Stimulated activated CD4-positive, alpha-beta T cell treated with anti-CD3 and anti-CD28 coated beads, Interleukin-15, amount 100 ng/mL, for 1 hour (primary cell): ENCODE results near the gene GRIA2.
"Not testable (repeated sequence)": the region's sequence is repeated elsewhere in the genome, so short reads cannot be mapped to it uniquely, and the experiment has no call there.

Experiments used
- DNase-seq, 2 donors: peaks; one replicate each; pipeline ENCODE4 v3.0.0-alpha.2; 2020; ENCODE audit warnings: low read depth in 1 of 2, low spot score in 1 of 2

GRIA2 gene

DNA sequence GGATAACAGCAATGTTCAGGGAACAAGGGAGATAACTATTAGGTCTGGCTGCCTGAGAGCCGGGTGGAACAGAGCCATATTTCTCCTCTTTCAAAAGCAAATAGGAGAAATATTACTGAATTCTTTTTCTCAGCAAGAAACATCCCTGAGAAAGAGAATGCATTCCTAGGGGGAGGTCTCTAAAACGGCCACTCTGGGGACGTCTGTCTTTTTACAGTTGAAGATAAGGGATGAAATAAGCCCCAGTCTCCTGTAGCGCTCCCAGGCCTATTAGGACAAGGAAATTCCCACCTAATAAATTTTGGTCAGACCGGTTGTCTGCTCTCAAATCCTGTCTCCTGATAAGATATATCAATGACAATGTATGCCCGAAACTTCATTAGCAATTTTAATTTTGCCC, 37.6 kb downstream of the GRIA2 start:
- not testable (repeated sequence) for DNase-seq

DNA sequence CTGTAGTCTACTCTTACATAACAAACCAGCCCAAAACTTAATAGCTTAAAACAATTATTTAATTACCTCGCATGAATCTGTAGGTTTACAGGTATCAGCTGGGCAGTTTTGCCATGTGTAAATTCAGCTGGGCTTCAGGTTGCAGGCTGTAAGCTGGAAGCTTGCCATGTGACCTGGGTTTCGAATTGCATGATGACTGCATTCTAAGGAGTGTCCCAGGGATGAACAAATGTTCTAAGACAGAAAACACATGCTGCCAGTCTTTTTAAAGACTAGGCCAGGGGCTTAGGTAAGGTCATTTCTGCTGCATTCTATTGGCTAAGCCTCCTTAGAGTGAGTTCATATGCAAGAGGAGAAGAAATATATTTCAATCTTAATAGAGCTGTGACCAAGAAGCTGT, 44.8 kb downstream of the GRIA2 start:
- DNase-seq = no peak

DNA sequence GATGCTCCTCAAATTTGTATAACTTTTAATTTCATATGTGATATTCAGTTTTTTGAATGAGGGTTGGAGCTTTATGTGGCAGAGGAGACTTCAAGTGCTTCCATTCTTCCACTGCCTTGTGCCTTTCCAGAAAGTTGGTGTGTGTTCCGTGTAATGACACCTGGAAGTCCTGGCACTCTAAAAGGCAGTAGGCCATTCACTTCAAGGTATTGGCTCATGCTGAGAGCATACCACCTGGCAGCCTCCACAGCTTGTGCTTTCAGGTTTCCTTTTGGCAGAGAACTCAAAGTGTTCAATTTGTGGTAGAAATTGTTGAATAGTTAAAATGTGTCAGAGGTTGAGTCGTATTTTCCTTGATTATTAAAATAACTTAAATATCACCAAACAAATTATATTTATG, 49.6 kb downstream of the GRIA2 start:
- no peak for DNase-seq

DNA sequence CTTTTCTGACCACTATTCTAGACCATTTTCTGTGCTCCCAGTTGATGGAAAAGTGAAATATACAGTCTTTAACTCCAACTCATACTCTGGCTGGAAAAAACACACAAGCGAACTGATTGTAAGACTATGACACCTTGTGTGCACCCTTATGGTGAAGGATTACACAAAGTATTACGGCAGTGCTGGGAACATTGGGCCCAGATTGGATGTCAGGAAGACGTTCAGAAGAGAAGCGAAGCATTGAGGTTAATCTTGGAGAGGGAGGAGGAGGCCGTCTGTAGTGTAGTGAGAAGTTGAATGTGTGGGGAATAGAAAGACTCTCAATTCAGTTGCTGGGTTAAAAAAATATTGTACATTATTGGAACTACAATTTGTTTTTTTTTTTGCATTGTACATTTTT, 50.0 kb downstream of the GRIA2 start:
- DNase-seq = no peak

DNA sequence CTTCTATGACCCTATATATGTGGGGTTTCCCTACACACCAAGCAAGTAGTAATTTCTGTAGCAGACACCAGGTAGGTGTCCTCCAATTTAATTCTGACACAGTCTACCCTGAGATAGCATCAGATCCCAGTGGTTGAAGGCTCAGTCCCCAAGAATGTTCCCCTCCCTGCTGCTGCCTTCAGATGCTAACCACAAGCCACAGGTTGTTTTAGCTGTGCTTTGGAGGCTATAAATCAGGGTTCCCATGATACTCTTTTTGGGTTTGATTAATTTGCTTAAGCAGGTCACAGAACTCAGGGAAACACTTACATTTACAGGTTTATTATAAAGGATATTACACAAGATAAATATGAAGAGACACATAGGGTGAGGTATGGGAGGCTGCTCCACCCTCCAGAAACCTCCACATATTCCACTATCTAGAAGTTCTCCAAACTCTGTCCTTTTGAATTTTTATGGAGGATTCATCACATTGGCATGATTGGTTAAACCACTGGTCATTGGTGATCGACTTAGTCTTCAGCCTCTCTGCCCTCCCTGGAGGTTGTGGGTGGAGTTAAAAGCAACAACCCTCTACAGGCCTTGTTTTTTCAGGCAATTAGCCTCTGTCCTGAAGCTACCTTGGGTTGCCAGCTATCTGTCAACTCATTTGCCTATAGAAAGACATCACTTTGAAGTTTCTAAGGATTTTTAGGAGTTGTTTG, 50.8 kb downstream of the GRIA2 start:
- no peak for DNase-seq

DNA sequence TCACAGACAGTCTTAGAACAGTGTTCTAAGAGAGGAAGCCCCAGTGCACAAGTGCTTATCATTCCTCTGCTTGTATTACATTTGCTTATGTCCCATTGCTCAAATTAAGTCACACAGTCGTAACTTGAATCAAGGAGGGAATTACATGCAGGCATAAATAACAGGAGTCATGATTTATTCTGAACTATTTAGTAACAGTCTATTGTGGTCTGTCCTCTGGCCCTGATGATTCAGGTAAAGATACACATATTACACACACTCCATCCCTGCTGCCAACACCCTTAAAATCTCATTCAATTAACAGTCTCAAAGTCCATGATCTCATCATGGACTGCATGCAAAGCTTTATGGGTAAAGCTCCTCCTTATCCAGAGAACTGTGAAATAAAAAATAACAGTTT, 60.1 kb downstream of the GRIA2 start:
- no peak for DNase-seq

DNA sequence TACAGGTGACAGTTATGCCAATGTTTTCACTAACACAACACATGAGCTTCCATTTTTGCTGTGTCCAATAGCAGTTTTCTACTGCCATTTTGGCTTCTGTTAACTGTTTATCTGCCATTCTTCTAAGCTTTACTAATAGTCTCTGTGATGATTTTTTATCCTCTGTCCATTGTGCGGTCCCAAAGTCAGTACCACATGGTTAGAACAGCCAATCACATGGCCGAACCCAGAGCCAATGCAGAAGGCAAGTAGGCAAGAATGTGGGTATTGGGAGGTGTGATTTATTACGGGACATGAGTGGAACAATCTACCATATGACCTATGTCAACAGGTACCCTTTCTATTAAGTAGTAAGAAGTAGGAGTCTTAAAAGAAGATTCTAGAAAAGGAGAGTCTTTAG, 61.5 kb downstream of the GRIA2 start:
- no peak for DNase-seq

DNA sequence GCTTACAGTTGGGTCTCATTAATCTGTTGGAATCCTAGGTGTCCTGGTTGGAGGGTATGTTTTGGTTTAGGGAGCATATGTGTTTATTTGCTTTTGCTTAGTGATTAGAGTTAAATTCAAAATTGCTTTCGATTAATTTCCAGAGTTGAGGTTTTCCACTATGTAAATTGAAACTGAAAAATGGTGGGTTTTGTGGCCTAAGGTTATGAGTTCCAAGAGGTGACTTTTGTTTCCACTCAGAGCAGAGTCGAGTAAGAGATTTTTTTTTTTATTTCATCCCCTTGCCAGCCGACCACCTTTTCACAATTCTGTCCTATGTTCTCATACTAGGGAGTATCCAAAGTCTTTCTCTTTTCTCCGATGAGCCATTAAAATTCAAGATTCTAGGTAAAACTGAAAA, 66.9 kb downstream of the GRIA2 start:
- no peak for DNase-seq

DNA sequence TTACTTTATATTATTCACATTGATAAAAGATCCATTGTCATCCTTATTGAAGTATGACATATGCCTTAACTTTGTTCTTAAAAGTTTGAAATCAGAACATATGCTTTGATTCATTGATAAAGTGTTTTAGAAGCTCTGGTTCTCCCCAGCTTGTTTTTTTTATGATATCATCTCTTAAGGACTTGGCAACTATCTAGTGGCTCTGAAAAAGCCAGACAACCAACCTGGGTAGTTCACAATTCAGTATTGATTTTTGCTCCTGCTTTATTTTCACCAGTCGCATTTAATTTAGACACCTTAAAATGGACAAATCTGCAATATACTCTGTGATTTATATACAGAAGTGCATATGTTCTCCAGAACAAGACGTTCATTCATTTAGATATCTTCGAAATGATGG, 70.1 kb downstream of the GRIA2 start:
- DNase-seq = no peak

DNA sequence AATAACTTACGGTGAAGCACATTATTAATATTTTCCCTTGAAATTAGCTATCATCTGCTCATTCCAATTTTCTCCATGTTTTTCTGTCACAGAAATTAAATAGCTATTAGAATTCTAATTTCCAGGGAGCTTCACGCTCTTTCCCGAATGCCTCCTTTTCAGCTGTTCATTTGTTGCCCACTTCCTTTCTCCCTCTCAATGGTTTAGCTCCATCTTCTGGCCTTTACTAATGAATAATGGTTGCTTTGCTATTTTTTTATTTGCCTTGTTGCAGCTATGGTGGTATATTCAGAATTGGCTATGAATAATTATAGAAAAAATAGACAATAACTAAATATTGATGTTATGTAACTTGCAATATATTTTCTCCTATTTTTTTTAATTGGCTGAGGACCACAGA, 70.5 kb downstream of the GRIA2 start:
- DNase-seq = no peak

DNA sequence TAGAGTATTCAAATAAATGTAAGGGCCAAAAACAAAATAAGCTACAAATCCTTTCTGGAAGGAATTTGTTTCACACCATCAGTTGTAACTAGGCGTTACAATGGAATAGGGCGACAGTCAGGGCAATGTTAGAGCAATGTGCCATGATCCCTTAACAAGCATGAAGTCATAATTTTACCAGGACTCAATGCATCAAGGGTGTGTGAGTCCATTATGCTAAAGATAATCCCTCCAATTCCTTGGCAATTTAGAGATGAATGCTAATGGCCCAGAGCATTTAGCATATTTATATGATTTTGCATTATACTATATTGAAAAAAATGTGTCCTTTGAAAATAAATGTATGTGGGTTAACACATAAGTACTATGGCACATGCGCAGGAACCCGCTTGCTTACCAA, 73.1 kb downstream of the GRIA2 start:
- no peak for DNase-seq

DNA sequence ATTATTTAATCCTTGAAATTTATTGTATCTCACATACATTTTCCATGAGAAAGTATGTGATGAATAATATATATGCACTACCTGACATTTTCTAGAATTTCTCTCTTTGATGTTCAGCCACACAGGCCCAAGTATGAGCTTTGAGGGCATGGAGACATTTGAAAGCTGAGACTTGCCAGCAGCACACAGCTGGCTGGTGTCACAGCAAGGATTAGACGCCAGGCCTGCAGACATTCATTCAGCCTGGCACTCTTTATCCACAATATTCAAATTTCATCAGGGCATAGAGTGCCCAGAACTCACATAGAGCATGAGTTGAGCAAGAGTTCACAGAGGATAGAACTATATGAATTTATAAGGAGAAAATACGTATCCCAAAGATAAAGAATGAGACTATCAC, 74.0 kb downstream of the GRIA2 start:
- DNase-seq = no peak

DNA sequence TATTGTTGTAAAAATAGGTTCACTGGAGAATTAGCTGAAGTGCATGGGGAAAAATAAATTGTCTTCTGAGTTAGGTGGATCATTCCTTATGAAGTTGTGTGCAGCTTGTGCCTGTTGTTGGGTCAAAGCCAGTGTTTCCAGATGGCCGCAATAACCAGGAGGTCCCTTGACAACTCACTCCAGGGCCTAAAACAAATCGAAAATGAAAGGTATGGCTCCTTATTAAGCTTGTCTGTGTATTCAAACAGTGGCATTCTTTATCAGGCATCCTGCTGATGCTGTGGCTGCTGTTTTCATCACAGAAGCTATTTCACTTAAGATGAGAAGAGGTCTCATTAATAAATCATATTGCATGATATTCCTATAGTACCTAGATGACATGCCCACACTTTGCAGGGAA, 80.2 kb downstream of the GRIA2 start:
- DNase-seq = no peak

DNA sequence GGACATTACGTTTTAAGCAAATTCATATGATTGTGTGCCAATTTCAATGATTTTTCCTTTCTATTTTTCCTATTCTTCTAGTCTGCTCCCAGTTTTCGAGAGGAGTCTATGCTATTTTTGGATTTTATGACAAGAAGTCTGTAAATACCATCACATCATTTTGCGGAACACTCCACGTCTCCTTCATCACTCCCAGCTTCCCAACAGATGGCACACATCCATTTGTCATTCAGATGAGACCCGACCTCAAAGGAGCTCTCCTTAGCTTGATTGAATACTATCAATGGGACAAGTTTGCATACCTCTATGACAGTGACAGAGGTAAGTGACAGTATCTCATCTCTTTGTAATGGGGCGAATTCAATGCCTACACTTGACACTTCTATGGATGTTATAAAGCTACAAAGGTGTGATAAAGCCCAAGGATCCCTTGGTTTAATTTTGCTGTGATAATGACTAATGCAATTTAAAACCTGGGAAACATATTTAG, 83.0 kb downstream of the GRIA2 start:
- DNase-seq = no peak

DNA sequence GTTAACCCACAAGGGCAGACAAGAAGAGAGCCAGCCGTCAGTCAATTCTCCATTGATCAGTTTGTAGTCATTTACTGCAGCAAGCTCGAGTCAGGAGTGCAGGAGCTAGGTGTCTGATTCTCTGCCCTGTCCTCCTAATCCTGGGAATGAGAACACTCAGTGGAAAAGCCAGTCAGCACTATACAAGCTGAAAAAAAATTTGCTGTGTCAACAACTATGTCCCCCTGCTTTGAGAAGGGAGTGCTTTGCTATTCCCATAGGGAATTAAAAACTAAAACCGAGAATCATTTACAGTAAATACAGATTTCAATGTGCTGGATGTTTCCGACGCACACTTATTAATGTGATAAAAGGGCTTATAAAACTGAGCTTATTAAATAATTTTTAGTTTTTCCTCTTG, 84.2 kb downstream of the GRIA2 start:
- no peak for DNase-seq

DNA sequence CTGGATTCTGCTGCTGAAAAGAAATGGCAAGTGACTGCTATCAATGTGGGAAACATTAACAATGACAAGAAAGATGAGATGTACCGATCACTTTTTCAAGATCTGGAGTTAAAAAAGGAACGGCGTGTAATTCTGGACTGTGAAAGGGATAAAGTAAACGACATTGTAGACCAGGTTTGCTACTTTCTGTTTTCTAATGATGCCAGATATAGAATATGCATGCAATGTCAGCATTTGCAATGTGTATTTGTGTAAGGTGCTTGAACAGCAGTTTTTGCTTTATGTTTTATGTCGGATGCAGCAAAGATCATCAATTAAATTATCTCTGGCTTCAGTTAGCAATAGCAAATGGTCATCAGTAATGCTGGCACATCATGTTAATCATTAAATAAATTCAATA, 92.2 kb downstream of the GRIA2 start:
- no peak for DNase-seq

DNA sequence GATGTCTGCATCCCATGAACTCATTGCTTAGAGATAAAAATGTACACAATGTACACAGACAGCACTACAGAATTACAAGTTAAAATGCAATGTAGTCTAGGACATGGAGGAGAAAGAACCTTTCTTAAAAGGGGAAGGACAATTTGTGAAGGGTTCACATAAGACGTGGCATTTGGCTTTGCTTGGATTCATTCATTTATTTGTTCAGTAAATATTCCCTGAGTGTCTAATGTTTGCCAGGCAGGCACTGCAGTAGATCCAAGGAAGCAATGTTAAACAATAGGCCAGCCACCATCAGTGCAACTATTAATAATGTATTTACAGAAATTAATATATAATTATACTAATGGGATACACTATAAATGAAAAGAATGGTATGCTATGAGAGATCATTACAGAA, 94.4 kb downstream of the GRIA2 start:
- DNase-seq = no peak

DNA sequence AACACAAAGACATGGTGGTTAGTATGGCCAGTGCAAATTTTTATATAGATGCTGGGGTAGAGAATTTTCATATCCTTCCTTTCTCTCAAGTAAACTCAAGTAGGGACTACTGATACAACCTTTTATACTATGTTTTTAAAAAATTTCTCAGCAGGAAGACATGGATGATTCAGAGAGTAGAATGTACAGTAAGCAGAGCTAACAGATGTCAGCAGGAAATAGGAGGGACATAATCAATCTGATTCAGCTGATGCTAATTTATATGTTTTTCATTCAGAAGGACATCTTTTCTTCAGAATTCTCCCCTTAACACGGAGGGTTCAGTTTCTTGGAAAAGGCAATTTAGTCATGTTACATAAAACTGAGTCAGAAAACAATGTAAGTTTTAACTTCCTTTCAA, 95.4 kb downstream of the GRIA2 start:
- DNase-seq = no peak

DNA sequence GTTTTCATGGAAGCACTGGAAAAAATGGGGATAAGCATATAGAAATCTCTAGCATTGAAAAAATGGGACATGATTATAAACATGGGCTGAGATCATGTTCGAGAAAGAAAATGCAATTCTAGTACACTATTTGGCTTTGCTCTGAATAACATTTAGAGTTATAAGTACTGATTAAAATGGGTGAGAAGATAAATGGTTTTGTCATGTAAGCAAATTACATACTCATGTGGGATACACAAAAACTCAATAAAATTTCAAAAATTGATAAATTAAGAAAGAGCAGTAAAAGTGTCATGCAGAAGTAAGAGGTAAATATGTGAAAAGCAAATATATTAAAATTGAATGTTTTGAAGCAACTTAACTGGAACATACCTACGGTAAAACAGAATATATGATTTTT, 99.6 kb downstream of the GRIA2 start:
- no peak for DNase-seq

DNA sequence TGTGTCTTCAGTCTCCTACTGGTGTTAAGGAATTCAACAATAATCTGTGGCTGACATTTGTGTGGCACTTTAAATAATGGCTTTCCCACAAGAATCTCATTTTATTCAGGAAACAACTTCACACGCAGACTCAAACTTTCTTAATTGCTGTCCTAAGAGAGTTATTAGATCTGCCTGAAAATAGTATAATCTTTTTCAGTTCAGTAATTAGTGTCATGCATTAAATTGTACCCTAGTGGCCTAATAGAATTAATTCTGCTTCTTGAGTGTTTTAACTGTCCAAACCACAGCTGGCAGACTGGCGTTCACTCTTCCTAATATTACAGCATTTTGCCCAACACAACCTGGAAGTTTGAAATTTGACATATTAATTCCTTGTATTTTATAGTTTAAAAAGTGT, 107.1 kb downstream of the GRIA2 start:
- no peak for DNase-seq

DNA sequence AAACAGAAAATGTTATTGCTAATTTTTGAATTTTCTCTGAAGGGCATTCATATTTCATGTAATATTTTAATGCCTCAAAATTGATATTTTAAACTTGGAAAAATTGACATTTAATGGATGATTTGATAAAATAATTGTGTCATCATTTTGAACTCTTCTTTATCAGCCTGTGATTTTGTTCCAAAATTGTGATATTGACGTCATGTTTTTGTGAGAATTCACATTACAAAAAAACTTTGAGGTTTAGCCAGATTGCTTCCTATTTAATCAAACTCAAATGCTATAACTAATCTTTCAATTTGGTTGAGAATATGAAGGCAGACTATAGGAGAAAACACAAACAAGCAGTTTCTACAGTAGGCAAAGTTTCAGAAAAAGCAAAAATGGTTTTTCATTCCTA, 137.4 kb downstream of the GRIA2 start:
- no peak for DNase-seq

DNA sequence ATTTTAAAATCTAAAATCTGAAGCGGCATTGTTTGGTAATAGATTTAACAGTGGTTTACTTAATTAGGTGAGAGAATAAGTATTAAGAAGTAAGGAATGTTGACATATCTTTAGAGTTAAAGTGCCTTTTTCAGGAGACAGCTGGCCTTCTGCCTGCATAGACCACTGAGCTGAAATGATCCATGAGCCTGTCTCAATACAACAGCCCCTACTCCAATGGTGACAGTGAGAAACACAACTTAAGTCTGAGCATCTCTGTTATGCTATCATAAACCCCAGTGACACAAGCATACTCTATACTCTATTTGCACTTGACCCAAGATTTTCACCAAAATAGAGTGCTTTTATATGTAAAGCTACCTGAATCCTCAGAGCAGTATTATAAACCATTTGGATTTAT, 137.9 kb downstream of the GRIA2 start:
- DNase-seq = no peak

DNA sequence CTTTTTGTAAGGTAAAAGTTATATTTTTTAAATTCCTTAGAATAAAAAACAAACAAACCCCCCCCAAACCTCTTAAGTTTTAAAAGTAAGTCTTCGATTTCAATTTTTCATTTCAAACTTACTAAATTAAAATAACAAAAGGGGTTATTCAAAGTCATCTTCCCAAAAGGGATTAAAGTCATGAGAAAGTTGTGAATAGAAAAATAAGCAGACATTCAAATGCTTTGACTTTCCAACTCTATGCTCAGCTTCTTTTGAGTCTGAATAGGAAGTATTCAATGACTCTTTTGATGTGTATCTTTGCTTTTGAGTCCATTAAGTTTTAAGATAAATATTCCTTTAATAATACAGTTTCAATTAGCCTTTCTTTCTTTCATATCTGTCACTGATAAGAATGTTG, 138.3 kb downstream of the GRIA2 start:
- no peak for DNase-seq

DNA sequence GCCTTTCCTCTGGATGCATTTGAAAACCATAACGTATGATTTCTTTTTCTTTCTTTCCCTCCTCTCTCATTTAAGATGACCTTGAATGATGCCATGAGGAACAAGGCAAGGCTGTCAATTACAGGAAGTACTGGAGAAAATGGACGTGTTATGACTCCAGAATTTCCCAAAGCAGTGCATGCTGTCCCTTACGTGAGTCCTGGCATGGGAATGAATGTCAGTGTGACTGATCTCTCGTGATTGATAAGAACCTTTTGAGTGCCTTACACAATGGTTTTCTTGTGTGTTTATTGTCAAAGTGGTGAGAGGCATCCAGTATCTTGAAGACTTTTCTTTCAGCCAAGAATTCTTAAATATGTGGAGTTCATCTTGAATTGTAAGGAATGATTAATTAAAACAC, 142.8 kb downstream of the GRIA2 start:
- no peak for DNase-seq
